ENCODE results near the gene PROX2.

GRCh38 chr14:74896400-74896799, 20.5 kb upstream of the PROX2 start:
- no peak for TF ChIP-seq CTCF (IDR thresholded peaks at IDR 0.05)
- TF ChIP-seq POLR2A (IDR thresholded peaks at IDR 0.05) = no peak
